ENCODE results near the gene UCK2.

DNA sequence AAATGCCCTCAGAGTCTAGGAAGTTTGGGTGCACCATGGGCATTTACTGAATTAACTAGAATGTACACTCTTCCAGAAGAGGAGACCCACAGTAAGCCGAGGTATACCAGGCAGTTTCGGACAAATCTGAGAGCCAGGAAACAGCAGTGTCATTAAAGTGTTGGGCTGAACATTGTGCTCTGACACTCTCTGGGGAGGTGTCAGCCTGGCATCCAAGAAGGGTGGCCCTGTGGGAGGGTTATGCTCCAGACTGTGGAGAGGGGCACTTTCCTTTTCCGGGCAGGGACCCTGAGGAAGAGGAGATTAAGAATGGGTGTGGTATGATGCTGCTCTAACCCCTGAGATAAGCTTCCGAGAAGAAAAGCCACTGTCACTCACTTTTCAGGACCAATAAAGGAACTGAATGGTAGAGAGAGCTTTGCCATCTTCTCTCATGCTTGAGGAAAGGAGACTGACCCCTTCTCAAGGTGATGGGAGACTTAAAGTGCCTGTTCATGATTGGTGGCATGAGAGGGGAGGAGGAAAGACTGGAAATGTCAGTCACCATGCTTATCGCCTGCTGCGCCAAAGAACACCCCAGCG lies 98.2 kb downstream of the UCK2 start:
- TF ChIP-seq EZH2 (IDR thresholded peaks at IDR 0.05; ENCODE audit: borderline replicate concordance, low read depth, low read length, severe bottlenecking) (no peak), CTCF (IDR thresholded peaks at IDR 0.05; ENCODE audit: extremely low read depth in 1 of 2, insufficient read depth in 1 of 2, low read depth in 1 of 2, low read length in 2 of 2) (no peak), JUN (IDR thresholded peaks at IDR 0.05; ENCODE audit: borderline replicate concordance, insufficient read depth, insufficient read length, low read depth) (no peak), POLR2A (IDR thresholded peaks at IDR 0.05; ENCODE audit: low read depth, low read length) (no peak), POLR2AphosphoS5 (IDR thresholded peaks at IDR 0.05; ENCODE audit: insufficient read depth, low read depth, low read length) (no peak)
- TF ChIP-seq, protein P1, sequence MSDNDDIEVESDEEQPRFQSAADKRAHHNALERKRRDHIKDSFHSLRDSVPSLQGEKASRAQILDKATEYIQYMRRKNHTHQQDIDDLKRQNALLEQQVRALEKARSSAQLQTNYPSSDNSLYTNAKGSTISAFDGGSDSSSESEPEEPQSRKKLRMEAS (IDR thresholded peaks at IDR 0.05; ENCODE audit: insufficient read depth, insufficient read length) = no peak
